Nephron (organoid): ENCODE data around the gene CALN1.

ENCODE experiments used
- H3K27ac Mint-ChIP-seq, 3 experiments: 2 replicates each; pipeline ENCODE4 v1.8.0; 2020; ENCODE audit warnings: mixed read lengths in 3 of 3, mild to moderate bottlenecking in 2 of 3, moderate library complexity in 1 of 3
- H3K27me3 Mint-ChIP-seq: 2 replicates; pipeline ENCODE4 v1.8.0; 2021; ENCODE audit warnings: low read depth, mild to moderate bottlenecking, moderate library complexity, mixed read lengths
- H3K36me3 Mint-ChIP-seq: 2 replicates; pipeline ENCODE4 v1.8.0; 2020; ENCODE audit warnings: low read depth, mixed read lengths
- H3K4me1 Mint-ChIP-seq: 2 replicates; pipeline ENCODE4 v1.8.0; 2020; ENCODE audit warnings: mixed read lengths
- H3K4me3 Mint-ChIP-seq, 3 experiments: 2 replicates each; pipeline ENCODE4 v1.8.0; 2020; ENCODE audit warnings: mild to moderate bottlenecking in 3 of 3, mixed read lengths in 3 of 3, moderate library complexity in 2 of 3
- H3K9me3 Mint-ChIP-seq: 2 replicates; pipeline ENCODE4 v1.8.0; 2020; ENCODE audit warnings: mixed read lengths
- CTCF ChIP-seq, 3 experiments: fragments of 200-600 bp; sonication (generic); IDR thresholded peaks; one replicate each; pipeline ENCODE4 v1.5.0; 2021; ENCODE audit warnings: antibody characterized with exemption in 3 of 3; ENCODE audit not compliant: unreplicated experiment in 3 of 3

Gene CALN1

GRCh38 chr7:72413886-72414285, 1.7 kb upstream of the CALN1 start:
- Mint-ChIP-seq H3K4me1 (no peaks in the 10 kb centered on the region), H3K27ac (no peak overlapping the region), H3K9me3 (no peaks in the 10 kb centered on the region), H3K27me3 (no peaks in the 10 kb centered on the region), H3K36me3 (no peaks in the 10 kb centered on the region), H3K4me3 (no peak overlapping the region)
- TF ChIP-seq CTCF (IDR thresholded peaks at IDR 0.05; ENCODE audit: unreplicated experiment in 3 of 3): no peak

GRCh38 chr7:72413290-72413689, 1.2 kb upstream of the CALN1 start:
- H3K36me3 Mint-ChIP-seq: no peaks in the 10 kb centered on the region
- H3K9me3 Mint-ChIP-seq: no peaks in the 10 kb centered on the region
- no peaks in the 10 kb centered on the region for H3K4me1 Mint-ChIP-seq
- no peak overlapping the region for H3K27ac Mint-ChIP-seq
- TF ChIP-seq CTCF (IDR thresholded peaks at IDR 0.05; ENCODE audit: unreplicated experiment in 3 of 3): no peak
- no peak overlapping the region for H3K4me3 Mint-ChIP-seq
- no peaks in the 10 kb centered on the region for H3K27me3 Mint-ChIP-seq

GRCh38 chr7:72411419-72411818, 719 bp downstream of the CALN1 start:
- Mint-ChIP-seq H3K9me3 (no peaks in the 10 kb centered on the region), H3K27ac (no peak overlapping the region), H3K27me3 (peaks cover 3% of the 10 kb centered on the region), H3K4me3 (no peak overlapping the region), H3K4me1 (no peaks in the 10 kb centered on the region), H3K36me3 (no peaks in the 10 kb centered on the region)
- no peak for TF ChIP-seq CTCF (IDR thresholded peaks at IDR 0.05; ENCODE audit: unreplicated experiment in 3 of 3)

GRCh38 chr7:72409638-72410015, 2.5 kb downstream of the CALN1 start:
- no peak overlapping the region for H3K4me3 Mint-ChIP-seq
- no peak overlapping the region for H3K27ac Mint-ChIP-seq
- peaks cover 3% of the 10 kb centered on the region for H3K27me3 Mint-ChIP-seq
- H3K9me3 Mint-ChIP-seq: no peaks in the 10 kb centered on the region
- no peaks in the 10 kb centered on the region for H3K36me3 Mint-ChIP-seq
- H3K4me1 Mint-ChIP-seq: no peaks in the 10 kb centered on the region
- TF ChIP-seq CTCF (IDR thresholded peaks at IDR 0.05; ENCODE audit: unreplicated experiment in 3 of 3): no peak

- H3K4me3 Mint-ChIP-seq: no peak overlapping the region
- TF ChIP-seq CTCF (IDR thresholded peaks at IDR 0.05; ENCODE audit: unreplicated experiment in 3 of 3): no peak
- H3K4me1 Mint-ChIP-seq: no peaks in the 10 kb centered on the region
- H3K9me3 Mint-ChIP-seq: no peaks in the 10 kb centered on the region
- no peaks in the 10 kb centered on the region for H3K36me3 Mint-ChIP-seq
- peaks cover 5% of the 10 kb centered on the region for H3K27me3 Mint-ChIP-seq
- H3K27ac Mint-ChIP-seq: no peak overlapping the region
Measured at GRCh38 chr7:72408966-72409637, 3.0 kb downstream of the CALN1 start.

GRCh38 chr7:72406820-72407403, 5.2 kb downstream of the CALN1 start:
- H3K27ac Mint-ChIP-seq: no peak overlapping the region
- TF ChIP-seq CTCF (IDR thresholded peaks at IDR 0.05; ENCODE audit: unreplicated experiment in 3 of 3): no peak
- no peaks in the 10 kb centered on the region for H3K36me3 Mint-ChIP-seq
- H3K4me1 Mint-ChIP-seq: no peaks in the 10 kb centered on the region
- H3K9me3 Mint-ChIP-seq: no peaks in the 10 kb centered on the region
- H3K4me3 Mint-ChIP-seq: no peak overlapping the region
- H3K27me3 Mint-ChIP-seq: peaks cover 19% of the 10 kb centered on the region
